GM13976 (cell line): Measurements from ENCODE around the gene FAM168A.

ENCODE experiments used
- DNase-seq: peaks from one replicate; pipeline ENCODE4 v3.0.0; 2012; ENCODE audit warnings: low spot score
- CTCF ChIP-seq: IDR thresholded peaks from 2 replicates; pipeline ENCODE4 v1.5.1; 2012; ENCODE audit warnings: borderline replicate concordance, mild to moderate bottlenecking; ENCODE audit not compliant: insufficient read depth; ENCODE audit errors: extremely low read depth, missing control alignments, control extremely low read depth
- in situ Hi-C: fragments of 300-500 bp; cut with MboI; formaldehyde crosslinking; loops from one replicate; pipeline ENCODE4 v1.12.0; 2022; ENCODE audit warnings: low sequenced_read_pairs, mixed read lengths, inconsistent platforms; ENCODE audit not compliant: unreplicated experiment

FAM168A gene

DNA sequence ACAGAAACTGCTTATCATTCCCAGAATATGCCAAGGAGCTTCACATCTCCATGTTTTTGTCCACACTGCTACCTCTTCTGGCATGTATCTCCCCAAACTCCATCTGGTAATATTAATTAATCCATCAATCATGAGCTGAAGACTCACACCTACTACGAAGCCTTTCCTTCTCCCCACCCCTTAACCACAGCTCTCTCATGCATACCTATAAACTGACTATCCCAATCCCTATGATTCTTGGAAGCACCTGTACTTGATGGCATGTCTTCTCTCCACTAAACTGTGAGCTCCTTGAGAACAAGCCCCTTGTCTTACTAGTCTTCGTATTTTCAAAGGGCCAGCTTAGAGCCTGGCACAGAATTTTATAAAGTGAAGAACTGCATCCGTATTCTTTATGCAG is 174.4 kb downstream of the FAM168A start:
- in situ Hi-C loops: no loop called here
- no peak for TF ChIP-seq CTCF

GRCh38 chr11:73422886-73423285 is 175.0 kb downstream of the FAM168A start:
- DNase-seq: no peak
- in situ Hi-C loops: no loop called here
- TF ChIP-seq CTCF: no peak

More for the DNA sequence above, 174.4 kb downstream of the FAM168A start:
- DNase-seq: no peak

GRCh38 chr11:73420136-73420535 is 177.8 kb downstream of the FAM168A start:
- in situ Hi-C loops: no loop called here
- TF ChIP-seq CTCF: no peak
- no peak for DNase-seq

GRCh38 chr11:73416786-73417185 is 181.1 kb downstream of the FAM168A start:
- in situ Hi-C loops: no loop called here
- no peak for DNase-seq
- TF ChIP-seq CTCF: no peak

DNA sequence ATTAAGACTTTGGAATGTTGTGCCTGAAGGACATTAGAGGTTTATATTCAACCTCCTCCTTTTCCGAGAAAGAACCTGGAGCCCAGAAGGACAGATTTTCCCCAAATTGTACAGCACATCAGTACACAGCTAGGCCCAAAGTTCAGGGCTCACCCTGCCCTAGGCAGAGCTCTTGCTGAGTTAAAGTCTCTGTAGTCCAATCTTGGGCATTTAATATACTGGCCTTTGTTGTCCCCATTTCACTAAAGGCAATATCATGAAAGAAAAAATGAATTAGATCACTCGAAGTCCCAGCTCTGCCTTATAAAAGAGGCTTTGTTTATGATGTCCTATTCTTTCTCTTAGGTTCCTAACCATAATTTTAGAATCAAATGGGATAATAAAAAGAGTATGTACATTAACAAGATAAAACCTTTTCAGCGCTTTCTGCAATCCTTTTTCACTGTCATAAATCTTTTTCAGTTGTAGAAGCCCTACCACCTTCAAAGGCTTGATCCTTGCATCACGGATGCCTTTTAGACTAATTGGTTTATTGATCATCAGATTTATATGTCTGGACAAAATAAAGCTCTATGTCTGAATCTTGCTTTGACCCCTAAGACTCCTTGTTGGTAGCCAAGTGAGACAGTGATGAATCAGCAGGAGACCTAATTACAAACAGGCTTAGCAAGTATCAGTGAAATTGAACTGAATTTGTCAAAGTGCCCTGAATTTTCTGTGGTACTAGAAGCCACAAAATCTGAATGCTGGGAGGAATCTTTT is 181.9 kb downstream of the FAM168A start:
- in situ Hi-C loops: no loop called here
- no peak for DNase-seq
- no peak for TF ChIP-seq CTCF

DNA sequence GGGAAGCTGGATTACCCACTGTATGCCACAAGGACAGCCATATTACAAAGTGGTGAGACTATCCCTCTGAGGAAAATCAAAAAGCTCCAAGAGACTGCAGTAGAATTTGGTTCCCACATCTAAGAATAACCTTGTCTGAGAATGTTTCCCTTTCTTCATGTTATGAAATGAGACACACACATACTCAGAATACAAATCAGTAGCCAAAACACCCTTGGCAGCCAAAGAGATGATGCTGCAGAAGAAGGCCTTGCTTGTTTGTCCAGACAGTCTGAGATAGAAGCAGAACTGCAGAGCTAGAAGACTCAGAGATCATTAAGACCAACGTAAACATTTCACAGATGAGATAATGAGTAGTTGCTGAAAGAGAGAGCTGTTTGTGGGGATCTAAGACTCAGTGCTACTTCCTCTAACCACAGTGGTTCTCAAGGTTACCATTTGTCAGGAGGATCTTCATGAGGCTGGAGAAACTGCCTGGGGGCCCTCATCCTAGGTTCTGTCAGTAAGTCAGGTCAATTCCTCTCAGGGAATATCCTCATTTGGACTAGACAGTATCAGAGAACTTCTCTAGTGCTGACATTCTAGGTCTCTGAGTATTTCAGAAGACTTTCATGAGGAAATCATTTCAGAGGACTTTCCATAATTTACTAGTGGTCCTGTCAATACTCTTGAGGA is 182.8 kb downstream of the FAM168A start:
- TF ChIP-seq CTCF: no peak
- in situ Hi-C loops: no loop called here
- DNase-seq: peak; percentile 41
